Occipital lobe (tissue), 2 donors: ENCODE results near the gene KIF6. TPM values are rescaled to one million over a fixed set of nuclear protein-coding genes. Genes with fewer than 3 reads are reported as not detected.

Experiments
- DNase-seq: peaks from one replicate; lab custom pipeline; 2025; lab: John Stamatoyannopoulos, UW
- total RNA-seq: library from RNA; depleted of rRNA; stranded (reverse); fragments of >200 nt; gene quantifications from one replicate; pipeline ENCODE4 v1.2.3, GENCODE V29; 2014

The KIF6 gene
- total RNA-seq, 1 donor from 2014 or later, result 3.3 TPM

GRCh38 chr6:39422238-39422637 is 303.0 kb downstream of the KIF6 start:
- DNase-seq, result no peak

DNA sequence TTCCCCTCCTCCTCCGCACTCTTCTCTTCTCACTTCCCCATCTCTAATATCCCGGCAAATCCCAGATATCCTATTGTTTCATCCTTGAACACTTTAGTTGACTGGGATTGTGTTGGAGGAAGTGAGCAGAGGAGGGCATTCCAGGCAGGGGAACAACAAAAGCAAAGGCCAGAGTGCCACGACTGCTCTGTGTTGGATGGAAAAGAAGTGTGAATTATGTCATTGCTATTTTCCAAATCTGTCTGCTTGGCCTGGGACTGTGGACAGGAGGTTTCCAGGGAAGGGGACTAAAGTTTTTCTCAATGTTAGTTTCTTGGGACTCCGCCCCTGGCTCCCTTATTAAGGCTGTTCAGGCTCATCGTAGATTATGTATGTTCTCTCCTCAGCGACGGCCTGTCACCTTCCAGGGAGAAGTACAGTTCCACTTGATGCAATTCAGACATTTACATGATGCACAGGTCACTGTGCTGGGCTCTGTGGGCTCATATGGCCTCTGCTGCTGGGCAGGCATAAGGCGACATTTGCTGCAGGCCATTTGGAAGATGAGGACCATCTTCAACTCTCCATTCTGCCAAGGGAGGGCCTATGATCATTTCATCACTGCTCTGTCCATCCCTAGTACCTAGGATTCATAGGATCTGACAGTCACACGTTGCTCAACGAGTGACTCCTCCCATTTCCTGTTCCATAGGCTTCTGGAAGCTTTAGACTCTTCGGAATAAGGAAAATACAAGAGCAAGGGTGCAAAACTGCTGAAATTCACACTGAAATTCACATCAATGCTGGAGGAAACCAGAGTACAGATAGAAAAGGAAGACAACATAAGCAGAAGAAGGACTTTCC is 303.6 kb downstream of the KIF6 start:
- no peak for DNase-seq

- DNase-seq, result no peak
Observed at GRCh38 chr6:39420300-39421265, 304.6 kb downstream of the KIF6 start.

DNA sequence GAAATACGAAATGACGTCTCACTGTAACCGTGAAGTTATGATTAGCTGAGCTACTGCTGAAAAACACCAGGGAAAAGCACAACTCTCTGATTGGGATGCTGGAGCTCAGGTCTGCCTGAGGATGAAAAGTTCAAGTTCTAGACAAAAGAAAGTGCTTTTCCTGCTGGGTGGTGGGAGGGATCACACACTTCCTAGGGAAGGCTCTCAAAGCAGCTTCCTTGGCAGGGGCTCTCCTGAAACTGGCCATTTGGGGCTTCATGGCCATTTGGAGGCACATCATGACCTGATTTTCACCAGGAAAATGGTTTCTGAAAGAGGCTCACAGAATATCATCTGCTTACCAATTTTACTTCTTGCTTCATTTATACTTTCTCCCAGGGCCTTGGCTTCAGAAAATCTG is 305.6 kb downstream of the KIF6 start:
- DNase-seq, result no peak

- no peak for DNase-seq
Observed at GRCh38 chr6:39417440-39417839, 307.8 kb downstream of the KIF6 start.

DNA sequence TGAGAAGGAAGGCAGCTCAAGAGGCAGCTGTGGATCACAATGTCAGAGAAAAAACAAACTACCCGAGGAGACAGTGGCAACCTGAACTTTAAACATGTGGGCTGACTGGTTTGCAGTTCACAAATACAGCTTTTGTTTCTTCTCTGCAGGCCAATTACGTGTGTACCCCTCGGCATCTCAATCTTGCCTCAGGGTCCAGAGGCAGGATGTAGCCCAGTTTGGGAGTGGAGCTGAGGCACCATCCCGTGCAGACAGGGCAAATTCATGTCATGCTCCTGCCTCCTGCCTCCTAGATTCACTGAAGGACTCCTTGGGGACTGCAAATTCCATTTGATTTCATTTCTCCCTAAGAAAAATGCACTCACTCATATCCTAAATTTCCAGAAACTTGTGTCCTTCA is 308.5 kb downstream of the KIF6 start:
- DNase-seq, result no peak

- DNase-seq, result no peak
Observed at GRCh38 chr6:39416026-39416425, 309.2 kb downstream of the KIF6 start.

GRCh38 chr6:39415482-39415881 is 309.7 kb downstream of the KIF6 start:
- no peak for DNase-seq

- DNase-seq, result peak; percentile 28
Observed at GRCh38 chr6:39411465-39411864, 313.7 kb downstream of the KIF6 start.

GRCh38 chr6:39411001-39411400 is 314.2 kb downstream of the KIF6 start:
- DNase-seq, result no peak

DNA sequence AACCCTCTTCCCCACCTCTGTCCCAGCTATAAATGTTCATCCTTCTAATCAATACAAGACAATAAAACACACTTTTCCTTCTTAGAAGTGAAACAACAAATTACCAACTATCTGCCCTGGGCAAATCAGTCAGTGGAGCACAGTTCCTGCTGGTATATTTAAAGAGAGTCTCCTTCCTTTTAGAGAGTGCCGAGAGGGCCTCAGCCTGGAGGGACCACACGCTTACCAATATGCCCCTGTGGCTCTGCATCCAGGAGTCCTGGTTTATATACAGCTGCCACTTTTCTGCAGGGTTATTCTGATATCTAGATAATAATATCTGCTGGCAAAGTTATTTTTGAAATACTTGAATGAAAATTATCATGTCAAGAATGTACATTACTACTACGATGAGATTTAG is 315.3 kb downstream of the KIF6 start:
- no peak for DNase-seq

DNA sequence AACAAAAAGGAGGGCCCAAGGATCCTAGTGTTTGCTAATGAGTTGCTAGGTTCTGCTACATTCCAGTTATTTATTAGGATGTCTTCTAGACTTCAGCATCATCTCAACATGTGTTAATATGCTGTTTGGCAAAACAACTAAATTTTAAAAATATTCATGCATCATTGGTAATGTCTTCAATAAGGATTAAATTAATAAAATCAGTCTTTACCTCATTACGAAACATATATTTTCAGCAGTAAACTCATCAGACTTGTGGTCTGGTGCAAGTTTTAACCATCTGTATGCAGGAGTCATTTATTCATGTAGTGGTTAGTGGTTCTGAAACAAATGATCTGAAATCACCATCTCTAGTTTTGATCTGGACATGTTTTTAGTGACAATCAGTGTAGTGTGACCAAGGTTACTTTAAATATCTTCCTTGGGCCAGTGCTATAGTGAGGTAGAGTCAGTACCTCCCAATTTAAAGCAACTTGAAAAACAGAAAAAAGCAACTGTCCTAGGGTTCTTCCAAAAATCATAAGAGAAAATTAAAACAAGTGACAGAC is 317.7 kb downstream of the KIF6 start:
- DNase-seq, result no peak

DNA sequence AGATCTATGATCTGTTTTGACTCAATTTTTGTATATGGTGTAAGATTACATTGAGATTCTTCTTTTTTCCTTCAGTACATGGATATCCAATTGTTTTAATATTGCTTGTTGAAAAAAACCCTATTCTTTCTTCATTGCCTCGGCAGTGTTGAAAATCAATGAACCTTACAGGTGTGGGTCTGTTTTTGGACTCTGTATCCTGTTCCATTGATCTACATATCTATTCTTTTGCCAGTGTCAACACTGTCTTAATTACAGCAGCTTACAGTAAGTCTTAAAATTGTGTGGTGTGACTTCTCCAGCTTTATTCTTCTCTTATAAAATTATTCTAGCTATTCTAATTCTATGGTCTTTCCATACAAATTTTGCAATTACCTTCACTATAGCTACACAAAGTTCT is 320.9 kb downstream of the KIF6 start:
- no peak for DNase-seq

GRCh38 chr6:39403304-39403703 is 321.9 kb downstream of the KIF6 start:
- DNase-seq, result no peak

- DNase-seq, result peak; percentile 22
Observed at GRCh38 chr6:39402239-39402751, 322.9 kb downstream of the KIF6 start.

DNA sequence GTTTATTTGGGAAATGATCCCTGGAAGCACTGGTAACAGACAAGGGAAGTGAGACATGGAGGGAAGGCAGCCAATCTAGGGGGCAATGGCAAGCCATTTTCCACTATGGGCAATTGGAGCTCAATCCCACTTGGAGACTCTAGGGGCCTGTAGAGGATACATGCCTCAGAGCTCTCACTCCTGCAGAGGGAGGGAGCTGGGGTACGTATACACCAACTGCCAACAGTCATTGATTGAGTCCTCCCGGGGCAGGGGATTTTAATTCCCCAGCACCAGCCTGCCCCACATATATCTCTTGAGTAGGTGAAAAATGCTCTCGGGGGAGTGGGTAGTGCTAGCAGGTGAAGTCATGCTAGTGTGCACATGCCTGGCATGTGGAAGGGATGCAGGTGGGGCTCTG is 323.8 kb downstream of the KIF6 start:
- no peak for DNase-seq

DNA sequence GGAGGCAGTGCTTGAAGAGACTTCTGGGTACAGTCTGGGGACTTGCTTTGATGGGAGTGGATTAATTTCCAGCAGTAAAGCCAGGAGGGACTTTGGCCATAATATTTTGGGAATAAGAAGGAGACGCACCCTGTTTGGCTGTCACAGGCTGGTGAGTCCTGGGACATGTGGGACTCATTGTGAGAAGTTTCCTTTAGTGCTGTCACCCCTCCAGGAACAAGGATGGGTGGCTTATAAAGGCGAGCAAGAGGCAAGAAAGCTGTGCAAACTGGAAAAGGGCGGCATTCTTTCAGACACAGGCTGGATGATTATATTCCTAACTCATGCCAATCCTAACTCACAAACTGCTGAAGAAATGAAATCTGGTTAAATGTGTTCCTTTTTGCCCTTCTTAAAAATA is 325.2 kb downstream of the KIF6 start:
- no peak for DNase-seq

GRCh38 chr6:39396854-39397253 is 328.4 kb downstream of the KIF6 start:
- DNase-seq, result no peak

DNA sequence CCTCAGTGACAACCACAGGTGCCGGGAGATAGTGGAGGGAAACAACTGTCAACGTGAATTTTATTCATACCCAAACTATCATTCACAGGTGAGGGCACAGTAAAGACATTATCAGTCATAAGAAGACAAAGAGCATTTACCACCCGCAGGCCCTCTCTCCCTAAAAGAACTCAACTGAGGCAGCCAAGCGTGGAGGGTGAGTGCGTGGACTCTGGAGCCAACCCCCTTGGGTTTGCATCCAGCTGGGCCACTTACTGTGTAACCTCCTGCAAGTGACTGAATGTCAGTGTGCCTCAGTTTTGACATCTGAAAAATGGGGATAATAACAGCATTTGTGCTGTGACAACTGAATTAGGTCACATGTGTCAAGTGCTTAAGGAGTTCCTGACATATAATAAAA is 332.1 kb downstream of the KIF6 start:
- no peak for DNase-seq

DNA sequence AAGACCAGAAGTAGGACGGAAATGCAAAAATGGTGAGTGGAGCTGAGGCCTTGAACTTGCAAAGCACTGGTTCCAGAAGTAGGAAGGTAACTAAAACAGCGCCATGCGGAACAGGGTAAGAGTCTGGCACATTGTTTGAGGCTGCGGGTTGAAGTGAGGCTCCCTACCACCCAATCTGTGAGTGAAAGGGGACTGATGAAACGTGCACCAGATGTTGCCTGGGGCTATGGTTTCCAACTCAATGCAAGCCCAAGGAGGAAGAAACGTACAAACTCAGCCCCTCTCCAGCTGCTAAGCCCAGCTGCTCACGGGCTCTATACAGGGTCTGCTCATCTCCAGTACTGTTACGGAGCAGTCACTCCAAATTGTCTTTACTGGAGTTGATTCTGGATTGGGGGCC is 334.0 kb downstream of the KIF6 start:
- DNase-seq, result no peak

GRCh38 chr6:39389484-39389767 is 335.8 kb downstream of the KIF6 start:
- no peak for DNase-seq
